Measurements from ENCODE around the gene XRN1.
"Not testable (repeated sequence)": the region's sequence is repeated elsewhere in the genome, so short reads cannot be mapped to it uniquely, and the experiment has no call there.

The XRN1 gene, protein sequence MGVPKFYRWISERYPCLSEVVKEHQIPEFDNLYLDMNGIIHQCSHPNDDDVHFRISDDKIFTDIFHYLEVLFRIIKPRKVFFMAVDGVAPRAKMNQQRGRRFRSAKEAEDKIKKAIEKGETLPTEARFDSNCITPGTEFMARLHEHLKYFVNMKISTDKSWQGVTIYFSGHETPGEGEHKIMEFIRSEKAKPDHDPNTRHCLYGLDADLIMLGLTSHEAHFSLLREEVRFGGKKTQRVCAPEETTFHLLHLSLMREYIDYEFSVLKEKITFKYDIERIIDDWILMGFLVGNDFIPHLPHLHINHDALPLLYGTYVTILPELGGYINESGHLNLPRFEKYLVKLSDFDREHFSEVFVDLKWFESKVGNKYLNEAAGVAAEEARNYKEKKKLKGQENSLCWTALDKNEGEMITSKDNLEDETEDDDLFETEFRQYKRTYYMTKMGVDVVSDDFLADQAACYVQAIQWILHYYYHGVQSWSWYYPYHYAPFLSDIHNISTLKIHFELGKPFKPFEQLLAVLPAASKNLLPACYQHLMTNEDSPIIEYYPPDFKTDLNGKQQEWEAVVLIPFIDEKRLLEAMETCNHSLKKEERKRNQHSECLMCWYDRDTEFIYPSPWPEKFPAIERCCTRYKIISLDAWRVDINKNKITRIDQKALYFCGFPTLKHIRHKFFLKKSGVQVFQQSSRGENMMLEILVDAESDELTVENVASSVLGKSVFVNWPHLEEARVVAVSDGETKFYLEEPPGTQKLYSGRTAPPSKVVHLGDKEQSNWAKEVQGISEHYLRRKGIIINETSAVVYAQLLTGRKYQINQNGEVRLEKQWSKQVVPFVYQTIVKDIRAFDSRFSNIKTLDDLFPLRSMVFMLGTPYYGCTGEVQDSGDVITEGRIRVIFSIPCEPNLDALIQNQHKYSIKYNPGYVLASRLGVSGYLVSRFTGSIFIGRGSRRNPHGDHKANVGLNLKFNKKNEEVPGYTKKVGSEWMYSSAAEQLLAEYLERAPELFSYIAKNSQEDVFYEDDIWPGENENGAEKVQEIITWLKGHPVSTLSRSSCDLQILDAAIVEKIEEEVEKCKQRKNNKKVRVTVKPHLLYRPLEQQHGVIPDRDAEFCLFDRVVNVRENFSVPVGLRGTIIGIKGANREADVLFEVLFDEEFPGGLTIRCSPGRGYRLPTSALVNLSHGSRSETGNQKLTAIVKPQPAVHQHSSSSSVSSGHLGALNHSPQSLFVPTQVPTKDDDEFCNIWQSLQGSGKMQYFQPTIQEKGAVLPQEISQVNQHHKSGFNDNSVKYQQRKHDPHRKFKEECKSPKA (N-terminal part only)

DNA sequence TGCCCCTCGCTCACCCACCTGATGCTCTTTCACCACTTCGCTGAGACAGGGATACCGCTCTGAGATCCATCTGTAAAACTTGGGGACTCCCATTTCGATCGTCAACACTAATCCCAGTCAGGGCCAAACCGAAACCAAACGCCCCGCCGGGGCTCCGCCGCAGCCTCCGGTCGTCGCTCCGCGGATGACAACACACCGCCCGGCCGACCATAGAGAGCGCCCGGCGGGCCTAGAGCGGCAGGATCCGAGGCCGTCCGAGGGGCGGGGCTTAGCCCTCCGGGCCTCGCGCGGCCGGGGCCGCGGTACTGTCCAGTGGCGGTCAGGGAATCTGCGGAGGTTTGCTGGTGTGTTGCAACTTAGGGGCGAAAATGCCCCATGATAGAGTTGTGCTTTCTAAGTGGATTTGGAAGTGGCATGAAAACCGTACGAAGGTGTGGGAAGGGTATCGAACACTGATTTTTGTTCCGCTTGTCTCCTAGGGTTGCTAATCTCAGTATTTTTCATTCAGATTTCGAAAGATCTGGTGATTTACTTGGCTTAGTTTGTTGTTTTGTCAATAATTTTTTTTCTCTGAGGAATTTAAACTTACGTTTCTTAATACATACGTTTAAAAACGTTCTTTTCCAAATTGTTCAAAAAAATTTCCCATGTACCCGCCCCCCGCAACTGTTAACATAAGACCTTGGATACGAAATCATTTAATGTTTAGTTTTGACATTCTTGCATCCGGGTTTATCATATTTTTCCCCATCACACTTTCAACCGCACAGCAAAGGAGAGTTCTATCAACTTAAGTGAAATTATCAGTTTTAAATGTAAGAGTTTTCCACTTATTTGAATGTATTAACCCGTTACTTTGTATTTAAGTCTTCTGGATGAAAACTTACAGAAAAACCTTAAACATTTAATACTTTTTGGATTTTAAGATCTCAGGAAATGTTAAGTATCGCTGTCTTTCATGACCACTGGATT lies at the start of gene XRN1:
Gene XRN1 (minus strand): TSS at position 186 of the 972 bp plus-strand sequence. CDS start 93 bp downstream, at position 93.
- peak; percentile 84 to 94 (median 89) for DNase-seq

DNA sequence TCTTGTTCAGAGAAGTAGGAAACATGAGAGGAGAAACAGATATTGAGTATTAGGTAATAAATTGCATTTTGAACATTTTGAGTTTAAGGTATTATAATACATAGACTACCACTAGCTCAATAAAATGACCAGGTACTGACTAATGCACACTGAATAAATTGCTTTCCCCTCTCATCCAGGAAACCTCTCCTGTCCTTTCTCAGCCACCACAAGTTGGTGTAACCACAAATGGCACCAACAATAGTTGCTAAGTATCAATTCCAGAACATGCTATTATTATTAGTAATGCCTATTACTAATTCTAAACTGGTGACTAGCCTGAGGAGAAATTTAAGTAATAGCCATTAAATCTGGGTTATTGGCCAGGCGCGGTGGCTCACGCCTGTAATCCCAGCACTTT lies 47.3 kb upstream of the XRN1 start:
- DNase-seq = no peak

DNA sequence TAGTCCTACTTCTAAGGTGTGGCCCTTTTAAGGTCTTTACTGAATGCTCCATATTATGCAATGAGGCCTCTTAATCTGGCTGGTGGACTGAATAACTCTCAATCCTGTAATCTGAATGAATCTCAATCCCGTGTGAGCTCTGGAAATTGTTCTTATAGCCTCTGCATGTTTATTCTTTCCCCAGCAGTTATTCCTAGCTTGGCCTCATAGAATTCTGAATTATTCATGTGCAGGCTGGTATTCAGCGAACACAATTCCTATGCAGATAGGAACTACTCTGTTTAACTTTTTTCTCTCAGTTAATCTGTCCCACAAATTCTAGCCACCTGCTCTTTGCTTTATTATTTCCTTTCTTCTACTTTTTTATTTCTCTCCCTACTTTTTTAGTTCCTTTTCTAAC lies 44.3 kb upstream of the XRN1 start:
- no peak for DNase-seq

DNA sequence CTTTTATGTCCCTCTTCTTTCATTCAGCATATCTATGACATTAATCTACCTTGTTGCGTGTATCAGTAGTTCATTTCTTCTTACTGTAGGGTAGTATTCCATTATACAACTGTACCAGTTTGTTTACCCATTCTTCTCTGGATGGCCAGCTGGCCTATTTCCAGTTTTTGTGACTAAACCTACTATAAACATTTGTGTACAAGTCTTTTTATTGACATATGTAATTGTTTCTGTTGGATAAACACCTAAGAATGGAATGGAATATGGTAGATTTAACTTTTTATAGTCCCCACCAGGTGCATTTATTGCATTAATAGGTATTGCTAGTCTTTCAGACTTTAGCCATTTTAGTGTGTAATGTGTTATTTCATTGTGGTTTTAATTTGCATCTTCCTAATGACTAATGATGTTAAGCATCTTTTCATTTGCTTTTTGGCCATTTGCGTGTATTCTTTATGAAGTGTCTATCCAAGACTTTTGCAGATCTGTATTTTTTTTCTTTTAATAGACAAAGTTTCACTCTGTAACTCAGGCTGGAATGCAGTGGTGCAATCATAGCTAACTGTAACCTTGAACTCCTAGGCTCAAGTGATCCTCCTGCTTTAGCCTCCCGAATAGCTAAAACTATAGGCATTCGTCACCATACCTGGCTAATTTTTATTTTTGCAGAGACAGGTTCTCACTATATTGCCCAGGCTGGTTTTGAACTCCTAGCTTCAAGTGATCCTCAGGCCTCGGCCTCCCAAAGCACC lies 41.9 kb upstream of the XRN1 start:
- no peak for DNase-seq

DNA sequence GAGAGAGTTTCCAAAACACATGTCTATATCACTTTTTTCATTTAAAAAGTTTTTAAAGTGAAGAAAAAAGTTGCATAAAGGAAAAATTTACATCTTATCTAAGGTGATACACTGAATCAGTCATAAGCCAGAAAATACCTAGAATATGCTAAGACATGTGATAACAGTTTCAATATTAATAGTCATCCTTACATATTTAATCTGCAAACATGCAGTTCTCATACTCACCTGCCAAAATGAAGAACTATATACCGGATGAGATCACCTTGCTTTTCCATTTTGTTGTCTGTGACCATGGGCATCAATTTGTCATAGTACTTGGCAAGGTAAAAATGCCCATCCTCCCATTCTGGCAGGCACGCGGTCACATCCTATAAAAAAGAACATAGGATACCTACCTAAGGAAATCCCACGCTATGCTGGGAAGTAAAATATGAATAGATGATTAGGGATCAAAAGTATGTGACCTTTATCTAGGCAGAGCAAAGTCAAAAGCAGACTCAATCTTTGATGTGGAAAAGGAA lies 37.1 kb upstream of the XRN1 start:
- no peak for DNase-seq

DNA sequence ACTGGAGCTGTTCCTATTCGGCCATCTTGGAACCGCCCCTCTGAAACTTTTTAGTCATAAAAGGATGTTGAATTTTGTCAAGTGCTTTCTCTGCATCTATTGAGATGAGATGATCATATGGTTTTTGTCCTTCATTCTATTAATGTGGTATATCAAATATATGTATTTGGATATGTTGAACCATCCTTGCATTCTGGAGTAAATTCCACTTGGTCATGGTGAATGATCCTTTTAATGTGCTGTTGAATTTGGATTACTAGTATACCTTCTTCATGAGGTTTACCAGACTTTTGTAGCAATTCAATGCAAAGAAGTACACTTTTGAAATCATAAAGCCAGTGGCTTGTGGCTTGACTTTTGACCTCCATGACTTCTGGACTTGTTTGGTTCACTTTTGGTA lies 33.4 kb upstream of the XRN1 start:
- no peak for DNase-seq

DNA sequence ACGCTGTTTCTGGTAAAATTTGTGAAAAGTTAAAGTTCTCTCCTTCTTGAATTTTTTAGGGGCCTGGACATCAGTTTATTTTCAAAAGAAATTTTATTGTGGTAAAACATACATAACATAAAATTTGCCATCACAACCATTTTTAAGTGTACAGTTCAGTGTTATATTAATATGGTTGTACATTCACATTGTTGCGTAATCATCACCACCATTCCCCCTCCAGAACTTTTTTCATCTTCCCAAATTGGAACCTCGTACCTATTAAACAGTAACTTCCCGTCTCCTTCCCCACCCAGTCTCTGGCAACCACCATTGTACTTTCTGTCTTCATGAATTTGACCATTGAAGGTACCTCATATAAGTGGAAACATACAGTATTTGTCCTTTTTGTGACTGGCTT lies 23.0 kb upstream of the XRN1 start:
- no peak for DNase-seq

DNA sequence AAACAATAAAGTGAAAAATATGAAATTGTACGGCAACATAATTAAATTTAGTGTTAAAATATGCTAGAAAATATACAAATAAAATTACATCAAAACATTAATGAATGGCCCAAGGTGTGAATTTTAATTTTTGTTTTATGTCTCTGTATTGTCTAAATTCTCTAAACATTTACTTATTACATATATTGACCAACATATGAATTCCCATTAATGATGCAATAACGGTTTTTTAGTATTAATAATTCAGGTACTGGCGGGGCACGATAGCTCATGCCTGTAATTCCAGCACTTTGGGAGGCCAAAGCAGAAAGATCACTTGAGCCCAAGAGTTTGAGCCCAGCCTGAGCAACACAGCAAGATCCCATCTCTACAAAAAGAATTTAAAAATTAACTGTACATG lies 20.6 kb upstream of the XRN1 start:
- DNase-seq = no peak

DNA sequence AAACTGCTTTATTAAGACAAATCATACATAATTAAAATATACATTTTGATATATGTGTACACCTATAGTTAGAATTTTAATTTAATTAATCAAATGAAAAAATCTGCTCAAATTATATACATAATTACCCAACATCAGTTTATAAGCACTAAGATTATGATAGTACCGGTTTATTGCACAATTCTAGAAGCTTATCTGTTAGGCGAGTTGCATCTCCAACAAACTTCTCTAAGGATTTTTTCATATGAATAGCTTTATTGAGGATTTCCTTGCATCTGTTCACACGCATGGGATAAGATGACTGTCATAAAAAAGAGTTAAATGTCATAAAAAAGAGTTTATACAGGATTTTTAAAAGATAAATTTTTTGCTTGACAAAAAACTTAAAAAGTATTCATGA lies 19.9 kb upstream of the XRN1 start:
- no peak for DNase-seq

DNA sequence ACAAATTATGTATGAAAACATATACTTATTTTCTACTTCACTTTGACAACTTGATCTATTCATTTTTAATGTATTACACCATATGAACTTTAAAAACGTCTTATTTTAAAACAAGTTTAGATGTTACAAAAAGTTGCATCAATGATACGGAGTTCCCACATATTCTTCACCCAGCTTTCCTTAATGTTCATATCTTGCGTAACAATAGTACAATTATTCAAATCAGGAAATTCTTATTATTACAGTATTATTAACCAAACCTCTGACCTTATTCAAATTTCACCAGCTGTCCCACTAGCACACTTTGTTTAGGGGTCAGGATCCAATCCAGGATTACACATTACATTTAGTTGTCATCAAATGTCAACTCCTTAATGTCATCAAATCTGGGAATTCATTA lies 12.9 kb upstream of the XRN1 start:
- no peak for DNase-seq

DNA sequence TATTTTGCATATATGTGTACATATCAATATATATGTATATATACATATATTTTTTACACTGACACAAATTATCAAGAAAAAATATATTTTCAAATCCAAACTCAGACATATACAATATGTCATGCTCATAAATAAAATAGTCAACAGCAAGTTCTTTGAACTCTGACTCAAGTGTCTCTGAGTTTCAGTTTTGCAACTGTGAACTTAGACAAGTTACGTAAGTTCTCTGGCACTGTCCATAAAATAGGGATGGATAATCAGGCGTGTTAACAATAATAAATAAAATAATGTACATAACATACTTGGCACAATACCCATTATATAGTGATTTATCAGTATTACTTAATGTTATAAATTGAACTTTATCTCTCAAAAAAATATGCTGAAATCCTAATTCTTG lies 12.1 kb upstream of the XRN1 start:
- no peak for DNase-seq

DNA sequence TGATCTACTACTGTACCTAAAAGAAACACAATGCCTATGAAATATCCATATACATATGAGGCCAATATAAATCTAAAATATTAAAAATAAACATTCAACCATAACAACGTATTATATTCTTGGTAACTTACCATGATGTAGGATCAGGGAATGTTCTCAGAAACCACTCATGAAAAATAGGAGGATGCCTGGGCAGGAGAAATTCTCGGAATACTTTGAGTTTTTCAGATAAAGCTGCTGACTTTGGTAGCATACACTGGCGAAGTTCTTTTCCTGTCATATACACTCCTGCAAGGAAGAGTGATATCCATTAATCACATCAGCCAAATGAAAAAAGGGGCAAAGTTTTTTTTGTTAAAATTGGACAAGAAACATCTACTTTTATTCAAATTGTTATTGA lies 11.3 kb upstream of the XRN1 start:
- DNase-seq = no peak

DNA sequence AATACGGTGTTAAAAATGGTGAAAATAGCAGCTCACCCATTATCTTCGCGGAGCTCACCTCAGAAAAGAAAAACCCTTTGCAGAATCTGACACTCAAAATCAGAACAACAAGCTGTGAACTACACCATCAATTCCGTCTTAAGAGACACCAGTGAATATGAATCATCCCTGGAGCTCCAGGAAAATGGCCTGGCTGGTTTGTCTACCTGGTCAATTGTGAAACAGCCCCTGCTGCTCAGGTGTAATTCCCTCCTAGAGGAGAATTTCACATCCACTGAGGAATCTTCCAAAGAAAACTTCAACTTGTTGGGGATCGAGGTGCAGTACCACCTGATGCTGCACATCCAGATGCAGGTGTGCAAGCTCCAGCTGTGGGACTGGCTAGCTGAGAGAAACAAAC lies 3.0 kb upstream of the XRN1 start:
- DNase-seq = no peak

DNA sequence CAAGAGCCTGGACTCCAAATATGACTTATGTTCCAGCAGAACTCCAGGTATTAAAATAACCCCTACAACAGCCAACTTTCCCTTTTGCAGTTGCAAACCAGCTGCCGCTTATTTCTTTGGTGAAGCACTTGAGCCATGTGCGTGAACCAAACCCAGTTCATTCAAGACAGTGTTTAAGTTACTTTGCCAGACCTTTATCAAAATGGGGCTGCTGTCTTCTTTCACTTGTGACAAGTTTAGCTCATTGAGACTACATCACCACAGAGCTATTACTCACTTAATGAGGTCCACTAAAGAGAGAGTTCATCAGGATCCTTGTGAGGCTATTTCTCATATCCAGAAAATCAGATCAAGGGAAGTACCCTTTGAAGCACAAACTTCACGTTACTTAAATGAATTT lies 2.4 kb upstream of the XRN1 start:
- no peak for DNase-seq

DNA sequence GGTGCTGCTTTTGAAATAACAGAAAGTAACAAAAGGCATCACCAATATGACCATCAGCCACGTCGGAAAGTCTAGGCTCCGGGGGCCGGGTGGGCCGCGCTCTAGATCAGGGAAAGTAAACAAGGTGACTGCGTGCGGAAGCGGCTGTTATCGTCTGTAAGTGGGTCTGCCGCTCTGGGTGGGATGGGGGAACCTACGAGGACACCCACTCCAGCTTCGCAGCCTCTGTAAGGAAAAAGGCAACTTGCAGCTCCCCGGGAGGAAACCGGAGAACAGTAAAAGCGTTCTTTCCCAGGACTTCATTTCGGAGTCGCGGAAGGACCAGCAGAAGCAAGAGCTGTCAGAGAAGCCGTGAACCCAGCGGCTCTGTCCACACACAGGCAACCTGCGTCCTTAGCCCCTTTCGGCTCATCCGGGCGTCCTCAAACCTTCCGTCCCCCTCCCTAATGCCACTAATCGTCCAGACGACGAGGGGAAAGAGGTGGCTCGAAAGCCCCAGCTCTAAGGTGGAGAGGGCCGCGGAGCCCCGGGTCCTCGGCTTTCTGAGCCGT lies 461 bp downstream of the XRN1 start:
- DNase-seq = peak in 5 of 6 experiments; percentile 8 to 78 (median 48)

DNA sequence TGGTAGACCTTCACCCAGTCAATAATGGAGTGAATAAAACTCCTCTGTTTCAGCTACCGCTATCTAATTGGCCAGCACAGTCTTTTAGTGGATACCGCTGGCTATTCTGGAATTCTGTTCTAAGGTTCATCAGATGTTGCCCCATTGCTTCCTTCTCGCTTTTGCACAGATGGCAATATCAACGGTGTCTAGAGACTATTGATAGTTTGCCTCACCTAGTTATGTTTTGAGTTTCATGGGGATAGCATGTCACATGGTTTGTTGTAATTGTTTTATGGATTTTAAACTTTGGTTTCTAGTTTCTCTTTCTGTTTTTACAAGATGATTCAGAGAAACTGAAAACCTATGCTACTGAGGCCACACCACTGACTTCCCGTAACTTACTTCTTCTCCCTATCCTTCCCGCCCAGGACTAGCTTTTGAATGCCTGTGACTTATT lies 2.0 kb downstream of the XRN1 start:
- DNase-seq = no peak

DNA sequence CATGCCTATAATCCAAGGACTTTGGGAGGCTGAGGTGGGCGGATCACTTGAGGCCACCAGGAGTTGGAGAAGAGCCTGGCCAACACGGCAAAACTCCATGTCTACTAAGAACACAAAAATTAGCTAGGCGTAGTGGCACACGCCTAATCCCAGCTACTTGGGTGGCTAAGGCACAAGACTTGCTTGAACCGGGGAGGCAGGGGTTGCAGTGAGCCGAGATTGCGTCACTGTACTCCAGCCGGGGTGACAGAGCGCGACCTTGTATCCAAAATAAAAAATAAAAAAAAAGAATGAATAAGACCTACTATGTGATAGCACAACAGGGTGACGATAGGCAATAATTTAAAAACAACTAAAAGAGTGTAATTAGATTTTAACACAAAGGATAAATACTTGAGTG lies 3.5 kb downstream of the XRN1 start:
- DNase-seq = no peak

DNA sequence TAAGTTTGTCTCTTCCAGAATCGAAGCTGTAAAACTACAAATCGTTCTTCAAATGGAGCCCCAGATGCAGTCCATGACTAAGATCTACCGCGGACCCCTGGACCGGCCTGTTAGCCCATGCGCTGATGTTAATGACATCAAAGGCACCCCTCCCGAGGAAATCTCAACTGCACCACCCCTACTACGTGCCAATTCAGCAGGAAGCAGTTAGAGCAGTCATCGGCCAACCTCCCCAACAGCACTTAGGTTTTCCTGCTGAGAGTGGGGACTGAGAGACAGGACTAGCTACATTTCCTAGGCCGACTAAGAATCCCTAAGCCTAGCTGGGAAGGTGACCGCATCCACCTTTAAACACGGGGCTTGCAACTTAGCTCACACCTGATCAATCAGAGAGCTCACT lies 4.8 kb downstream of the XRN1 start:
- not testable (repeated sequence) for DNase-seq

DNA sequence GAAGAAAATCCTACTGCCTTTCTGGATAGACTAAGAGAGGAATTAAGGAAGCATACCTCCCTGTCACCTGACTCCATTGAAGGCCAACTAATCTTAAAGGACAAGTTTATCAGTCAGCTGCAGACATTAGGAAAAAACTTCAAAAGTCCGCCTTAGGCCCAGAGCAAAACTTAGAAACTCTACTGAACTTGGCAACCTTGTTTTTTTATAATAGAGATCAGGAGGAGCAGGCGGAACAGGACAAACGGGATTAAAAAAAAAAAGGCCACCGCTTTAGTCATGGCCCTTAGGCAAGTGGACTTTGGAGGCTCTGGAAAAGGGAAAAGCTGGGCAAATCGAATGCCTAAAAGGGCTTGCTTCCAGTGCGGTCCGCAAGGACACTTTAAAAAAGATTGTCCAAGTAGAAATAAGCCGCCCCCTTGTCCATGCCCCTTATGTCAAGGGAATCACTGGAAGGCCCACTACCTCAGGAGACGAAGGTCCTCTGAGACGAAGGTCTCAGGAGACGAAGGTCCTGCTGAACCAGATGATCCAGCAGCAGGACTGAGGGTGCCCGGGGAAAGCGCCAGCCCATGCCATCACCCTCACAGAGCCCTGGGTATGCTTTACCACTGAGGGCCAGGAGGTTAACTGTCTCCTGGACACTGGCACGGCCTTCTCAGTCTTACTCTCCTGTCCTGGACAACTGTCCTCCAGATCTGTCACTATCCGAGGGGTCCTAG lies 8.2 kb downstream of the XRN1 start:
- not testable (repeated sequence) for DNase-seq

DNA sequence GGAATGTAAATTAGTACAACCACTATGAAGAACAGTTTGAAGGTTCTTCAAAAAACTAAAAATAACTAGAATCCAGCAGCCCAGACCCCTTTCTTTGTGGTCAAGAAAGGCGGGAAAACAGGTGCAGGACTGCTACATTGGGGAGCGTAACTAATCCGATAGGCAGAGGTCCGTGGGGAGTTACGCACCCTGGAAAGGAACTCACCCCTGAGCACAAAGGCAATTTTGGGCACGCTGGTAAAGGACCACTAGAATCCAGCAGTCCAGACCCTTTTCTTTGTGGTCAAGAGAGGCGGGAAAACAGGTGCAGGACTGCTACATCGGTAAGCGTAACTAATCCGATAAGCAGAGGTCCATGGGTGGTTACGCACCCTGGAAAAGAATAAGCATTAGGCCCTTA lies 9.7 kb downstream of the XRN1 start:
- DNase-seq = not testable (repeated sequence)

Measured in stimulated activated naive CD4-positive, alpha-beta T cell (primary cell).